Muscle of arm (tissue), 14 donors: Measurements from ENCODE around the gene GPR37L1. TPM values are rescaled to one million over a fixed set of nuclear protein-coding genes. Genes with fewer than 3 reads are reported as not detected.

Experiments used
- DNase-seq: peaks from one replicate; pipeline ENCODE4 v3.0.0-alpha.2; 2013
- long read RNA-seq, 11 donors: transcript quantifications; one replicate each; lab custom pipeline, GENCODE V29; 2026
- polyA plus RNA-seq, 12 donors: library from polyadenylated mRNA; unstranded; fragments of 120-200 nt; gene quantifications; one replicate each; pipeline ENCODE4 v1.2.1, GENCODE V29; 2013; ENCODE audit not compliant: insufficient read length in 12 of 12

The GPR37L1 gene, protein sequence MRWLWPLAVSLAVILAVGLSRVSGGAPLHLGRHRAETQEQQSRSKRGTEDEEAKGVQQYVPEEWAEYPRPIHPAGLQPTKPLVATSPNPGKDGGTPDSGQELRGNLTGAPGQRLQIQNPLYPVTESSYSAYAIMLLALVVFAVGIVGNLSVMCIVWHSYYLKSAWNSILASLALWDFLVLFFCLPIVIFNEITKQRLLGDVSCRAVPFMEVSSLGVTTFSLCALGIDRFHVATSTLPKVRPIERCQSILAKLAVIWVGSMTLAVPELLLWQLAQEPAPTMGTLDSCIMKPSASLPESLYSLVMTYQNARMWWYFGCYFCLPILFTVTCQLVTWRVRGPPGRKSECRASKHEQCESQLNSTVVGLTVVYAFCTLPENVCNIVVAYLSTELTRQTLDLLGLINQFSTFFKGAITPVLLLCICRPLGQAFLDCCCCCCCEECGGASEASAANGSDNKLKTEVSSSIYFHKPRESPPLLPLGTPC
- under 1 TPM in 10 of 12 donors, not detected in 2; 0.03 to 0.32 (median 0.08) TPM for polyA plus RNA-seq
- long read RNA-seq, donor 1, result 0 reads
- long read RNA-seq, donor 2, full-length matches to known transcripts, result 1 of 36 reads
- long read RNA-seq, donor 2, partial matches to known transcripts, result 8 of 36 reads
- long read RNA-seq, donor 2, other reads (novel, unspliced or antisense), result 27 of 36 reads
- long read RNA-seq, donor 3, result 0 reads
- long read RNA-seq, donor 4, result 0 reads
- long read RNA-seq, donor 5, partial matches to known transcripts, result 0 of 54 reads
- long read RNA-seq, donor 5, other reads (novel, unspliced or antisense), result 54 of 54 reads
- long read RNA-seq, donor 6, result 0 reads
- long read RNA-seq, donor 7, partial matches to known transcripts, result 0 of 10 reads
- long read RNA-seq, donor 7, other reads (novel, unspliced or antisense), result 10 of 10 reads
- long read RNA-seq, donor 8, result 0 reads
- long read RNA-seq, donor 9, result 0 reads
- long read RNA-seq, donor 10, result 0 reads
- long read RNA-seq, donor 11, result 0 reads

DNA sequence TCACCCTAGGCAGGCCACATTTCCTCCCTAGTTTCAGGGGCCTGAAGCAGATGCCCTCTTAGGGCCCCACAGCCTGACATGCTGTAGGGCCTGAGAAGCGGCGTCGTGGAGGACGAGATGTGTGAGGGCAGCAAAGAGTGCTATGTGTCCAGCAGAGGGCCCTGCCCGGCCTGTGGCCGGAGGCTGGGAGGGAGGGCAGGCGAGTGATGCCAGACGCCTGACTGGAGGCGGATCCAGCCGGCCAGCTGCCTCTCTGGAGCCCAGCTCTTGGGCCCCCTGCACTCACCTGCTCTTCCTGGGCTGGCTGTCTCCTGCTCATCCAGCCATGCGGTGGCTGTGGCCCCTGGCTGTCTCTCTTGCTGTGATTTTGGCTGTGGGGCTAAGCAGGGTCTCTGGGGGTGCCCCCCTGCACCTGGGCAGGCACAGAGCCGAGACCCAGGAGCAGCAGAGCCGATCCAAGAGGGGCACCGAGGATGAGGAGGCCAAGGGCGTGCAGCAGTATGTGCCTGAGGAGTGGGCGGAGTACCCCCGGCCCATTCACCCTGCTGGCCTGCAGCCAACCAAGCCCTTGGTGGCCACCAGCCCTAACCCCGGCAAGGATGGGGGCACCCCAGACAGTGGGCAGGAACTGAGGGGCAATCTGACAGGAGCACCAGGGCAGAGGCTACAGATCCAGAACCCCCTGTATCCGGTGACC is at the start of gene GPR37L1:
Gene GPR37L1 (plus strand): TSS at position 279 of the 697 bp plus-strand sequence. CDS start 47 bp downstream, at position 326.
- no peak for DNase-seq

DNA sequence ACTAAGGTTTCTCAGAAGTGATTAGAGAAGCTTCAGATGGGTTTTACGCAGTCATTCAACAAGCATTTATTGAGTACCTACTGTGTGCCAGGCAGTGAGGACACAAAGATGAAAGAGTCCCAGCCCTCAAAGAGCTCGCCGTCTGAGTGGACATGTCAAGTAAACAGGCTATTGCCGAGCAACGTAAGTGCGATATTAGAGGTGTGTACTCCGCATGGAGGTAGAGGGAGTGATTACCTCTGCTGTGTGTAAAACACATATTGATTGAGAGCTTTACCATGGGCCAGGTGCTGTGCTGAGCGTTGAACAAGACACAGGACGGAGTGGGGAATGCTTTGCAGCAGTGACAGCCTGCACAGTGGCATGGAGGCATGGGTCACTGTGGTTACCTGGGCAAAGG is 49.5 kb upstream of the GPR37L1 start:
- DNase-seq, result no peak

DNA sequence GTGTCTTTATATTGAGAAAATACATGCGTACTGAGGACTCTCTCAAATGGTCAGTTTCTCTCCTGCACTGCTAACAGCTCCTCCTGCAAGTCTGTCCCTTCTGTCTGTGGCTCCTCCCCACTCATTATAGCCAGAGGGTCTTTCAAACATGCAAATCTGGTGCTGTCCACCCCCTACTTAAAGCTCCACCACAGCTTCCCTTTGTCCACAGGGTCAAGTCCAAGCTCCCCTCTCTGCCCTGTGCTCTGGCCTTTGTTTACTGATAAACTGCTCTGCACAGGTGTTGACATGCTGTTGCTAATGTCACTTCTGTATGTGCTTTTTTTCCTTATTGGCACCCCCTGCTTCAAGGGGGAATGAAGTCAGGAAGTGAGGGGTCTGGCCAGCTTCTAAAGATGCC is 47.7 kb upstream of the GPR37L1 start:
- no peak for DNase-seq

DNA sequence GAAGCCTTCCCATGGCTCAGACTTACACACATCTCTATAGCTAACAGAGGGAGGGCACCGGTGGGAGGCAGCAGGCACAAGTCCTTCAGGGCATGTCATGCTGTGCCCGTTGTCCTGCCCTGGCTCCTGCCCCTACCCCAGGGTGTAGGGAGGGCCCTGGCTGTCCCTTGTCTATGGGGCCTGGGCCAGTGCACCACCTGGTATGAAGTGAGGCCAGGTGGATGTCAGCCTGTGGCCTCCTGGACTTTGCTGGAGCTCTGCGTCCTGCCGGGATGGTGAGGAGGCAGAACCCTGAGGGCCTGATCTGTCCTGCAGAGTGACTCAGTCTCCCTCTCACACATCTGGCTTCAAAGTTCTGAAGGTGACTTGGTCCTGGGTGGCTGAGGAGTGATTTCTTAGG is 47.3 kb upstream of the GPR37L1 start:
- no peak for DNase-seq

DNA sequence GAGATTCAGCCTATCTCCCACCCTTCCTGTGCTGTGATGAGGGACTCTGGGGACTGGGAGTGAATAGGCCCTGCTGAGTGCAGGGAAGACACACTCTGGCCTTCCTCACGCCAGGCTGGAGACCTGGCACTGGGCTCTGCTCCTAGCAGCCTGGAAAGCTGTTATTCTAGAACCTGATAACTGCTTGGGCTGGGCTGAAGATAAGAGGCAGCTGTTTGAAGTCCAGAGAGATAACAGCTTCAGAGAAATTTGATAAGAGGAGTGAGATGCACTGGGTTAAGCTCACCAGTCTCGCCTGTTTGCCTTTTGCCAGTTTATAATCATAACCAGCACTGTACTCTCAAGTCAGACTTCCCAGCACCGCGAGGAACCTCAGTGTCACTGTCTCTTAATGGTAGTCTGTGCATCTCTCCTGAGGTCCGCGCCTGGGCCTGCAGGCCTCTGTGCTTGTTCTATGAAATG is 46.6 kb upstream of the GPR37L1 start:
- DNase-seq, result no peak

DNA sequence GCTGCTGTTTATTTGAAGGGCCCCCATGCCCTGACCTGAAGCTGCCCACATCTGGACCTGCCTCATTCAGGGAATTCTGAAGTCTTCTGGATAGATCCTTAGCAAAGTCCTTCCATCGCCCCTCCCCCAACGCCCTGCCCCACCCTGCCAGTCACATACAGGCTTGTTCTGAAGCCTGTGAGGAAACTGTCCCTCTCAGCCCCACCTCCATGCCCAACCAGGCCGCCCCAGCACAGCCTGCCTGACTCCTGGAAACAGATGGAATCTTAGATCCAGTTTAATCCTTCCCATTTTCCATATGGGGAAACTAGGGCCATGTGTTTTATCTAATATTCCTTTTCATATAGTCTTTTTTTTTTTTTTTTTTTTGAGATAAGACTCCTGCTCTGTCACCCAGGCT is 44.5 kb upstream of the GPR37L1 start:
- DNase-seq, result no peak

DNA sequence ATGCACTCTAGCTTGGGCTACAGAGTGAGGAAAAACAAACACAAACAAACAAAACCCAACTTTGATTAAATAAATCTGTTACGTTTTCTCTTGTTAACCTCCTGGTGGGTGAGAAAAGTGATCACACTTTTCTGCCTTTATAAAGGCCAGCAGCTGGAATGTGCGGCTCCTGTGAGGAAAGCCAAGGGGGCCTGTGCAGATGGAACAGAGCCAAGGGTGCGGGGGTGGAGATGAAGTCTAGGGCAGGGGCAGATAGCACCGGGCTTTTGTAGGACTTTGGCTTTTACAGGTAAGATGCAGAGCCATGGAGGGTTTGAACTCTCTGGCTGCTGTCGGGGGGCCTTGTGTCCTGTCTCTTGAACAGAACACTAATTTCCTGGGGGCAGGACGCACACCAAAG is 40.7 kb upstream of the GPR37L1 start:
- DNase-seq, result no peak

DNA sequence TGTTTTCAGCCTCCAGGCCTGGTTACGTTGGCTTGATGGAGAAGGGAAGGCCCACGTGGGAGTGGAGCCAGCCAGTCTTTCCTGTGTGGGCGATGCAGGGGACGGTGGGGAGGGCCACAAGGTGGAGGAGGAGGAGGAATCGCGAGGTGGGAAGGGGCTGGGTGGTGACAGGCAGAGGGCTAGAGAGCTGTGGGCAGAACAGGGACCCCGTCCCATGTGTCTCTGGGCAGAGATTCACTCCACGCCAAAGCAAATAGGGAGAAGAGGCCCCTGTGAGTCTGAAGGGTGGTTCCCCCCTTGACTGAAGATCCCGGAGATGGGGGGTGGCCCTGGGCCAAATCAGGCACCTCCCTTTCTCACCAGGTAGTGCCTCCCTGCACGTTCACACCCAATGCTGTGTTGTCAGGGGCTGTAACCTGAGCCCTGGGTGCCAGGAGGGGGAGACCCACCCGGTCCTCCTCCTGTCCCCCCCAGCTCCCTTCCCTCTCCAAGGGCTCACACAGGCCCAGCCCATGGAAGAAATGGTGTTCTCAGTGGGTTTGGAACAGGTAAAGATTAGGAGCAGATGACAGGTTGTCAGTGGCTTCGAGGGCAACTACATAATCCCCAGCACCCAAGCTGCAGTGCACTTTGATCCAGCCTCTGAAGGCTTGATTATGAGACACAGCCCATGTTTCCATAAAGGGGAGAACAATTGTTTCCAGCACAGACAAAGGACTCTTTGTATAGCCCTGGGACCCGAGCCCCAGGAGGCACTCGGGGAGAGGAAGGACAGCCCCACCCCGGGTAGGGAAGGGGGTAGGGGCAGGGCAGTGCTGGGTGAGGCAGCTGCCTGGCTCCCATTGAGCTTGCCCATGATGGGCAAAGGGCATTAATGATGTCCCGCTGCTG is 37.7 kb upstream of the GPR37L1 start:
- DNase-seq, result no peak

DNA sequence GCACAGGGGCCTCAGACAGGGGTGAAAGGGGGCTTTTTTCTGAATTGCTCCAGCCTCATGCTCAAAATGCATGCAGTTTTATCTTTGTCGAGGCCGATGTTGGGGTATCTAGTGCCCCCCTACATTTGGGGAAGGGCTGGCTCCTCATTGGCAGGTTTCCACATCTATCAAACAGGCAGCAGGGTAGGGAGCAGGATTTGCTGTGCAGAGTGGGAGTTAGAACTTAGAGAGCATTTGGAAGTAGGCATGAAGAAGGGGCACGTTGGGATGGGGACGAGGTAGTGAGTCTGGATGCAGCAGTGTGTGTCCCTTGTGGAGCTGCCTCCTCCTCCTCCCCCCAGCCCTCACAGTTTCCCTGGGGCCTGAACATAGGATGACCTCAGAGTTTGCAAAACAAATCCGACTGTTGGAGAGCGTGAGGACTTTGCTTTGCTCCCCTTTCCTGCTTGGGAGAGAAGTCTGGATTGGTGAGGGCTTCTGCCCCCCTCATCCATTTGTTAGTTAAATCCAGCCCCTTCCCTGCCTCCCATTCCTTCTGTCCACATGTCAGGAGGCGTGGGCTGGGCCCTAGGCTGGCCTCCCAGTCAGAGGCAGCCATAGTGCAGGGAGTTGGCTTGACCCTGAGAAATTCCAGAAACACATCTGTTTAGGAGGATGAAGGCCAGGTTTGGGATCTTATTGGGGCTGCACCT is 36.9 kb upstream of the GPR37L1 start:
- DNase-seq, result no peak

DNA sequence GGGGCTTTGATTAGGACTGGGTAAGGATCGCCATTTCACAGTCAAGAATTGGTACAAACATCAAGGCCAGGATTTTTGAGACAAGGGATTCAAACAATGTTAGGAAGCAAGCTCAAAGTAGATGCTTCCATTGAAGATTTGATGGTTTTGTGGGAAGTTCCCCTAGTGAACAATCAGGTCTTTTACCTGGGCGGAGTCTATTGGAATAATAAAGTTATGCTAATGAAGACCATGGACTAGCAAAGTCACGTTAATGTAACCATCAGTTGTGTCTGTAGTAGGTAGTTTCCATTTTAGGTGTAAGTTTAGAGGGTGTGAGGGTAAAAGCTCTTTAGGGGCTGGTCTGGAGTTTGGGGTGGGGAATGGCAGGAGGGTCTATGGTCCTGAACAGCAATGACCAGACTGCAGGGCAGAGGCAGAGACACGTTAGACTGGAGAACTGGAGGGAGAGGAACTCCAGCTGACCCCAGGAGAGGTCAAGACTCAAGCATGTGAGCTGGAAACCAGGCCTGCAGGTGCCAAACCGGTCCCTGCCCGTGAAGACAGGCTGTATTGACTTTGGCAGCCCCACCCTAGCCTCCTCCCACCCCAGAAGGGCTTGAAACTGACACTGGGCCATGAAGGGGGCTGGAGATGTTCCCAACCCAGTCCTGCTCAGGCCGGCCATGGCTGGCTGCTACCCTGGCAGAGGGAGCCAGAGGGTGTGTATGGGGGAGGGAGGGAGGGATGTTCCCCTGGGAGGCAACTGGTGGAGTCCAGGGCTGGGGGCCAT is 36.0 kb upstream of the GPR37L1 start:
- DNase-seq, result no peak

DNA sequence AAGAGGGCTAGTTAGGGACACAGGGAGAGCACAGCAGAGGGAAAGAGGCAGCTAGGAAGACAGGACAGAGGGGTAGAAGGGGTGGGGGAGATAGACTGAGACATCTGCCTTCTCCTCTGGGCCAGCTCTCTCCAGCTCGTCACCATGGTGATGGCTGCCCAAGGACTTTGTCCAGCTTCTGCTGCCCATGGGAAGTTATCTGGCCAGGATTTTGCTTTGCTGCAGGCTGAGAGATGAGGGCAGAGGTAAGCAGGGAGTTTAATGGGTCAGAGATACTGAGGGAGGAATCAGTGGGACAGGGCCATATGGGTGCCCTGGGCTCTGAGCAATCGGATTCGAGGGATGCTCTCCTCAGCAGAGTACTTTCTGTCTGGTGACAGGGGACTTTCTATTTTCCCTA is 34.5 kb upstream of the GPR37L1 start:
- DNase-seq, result no peak

DNA sequence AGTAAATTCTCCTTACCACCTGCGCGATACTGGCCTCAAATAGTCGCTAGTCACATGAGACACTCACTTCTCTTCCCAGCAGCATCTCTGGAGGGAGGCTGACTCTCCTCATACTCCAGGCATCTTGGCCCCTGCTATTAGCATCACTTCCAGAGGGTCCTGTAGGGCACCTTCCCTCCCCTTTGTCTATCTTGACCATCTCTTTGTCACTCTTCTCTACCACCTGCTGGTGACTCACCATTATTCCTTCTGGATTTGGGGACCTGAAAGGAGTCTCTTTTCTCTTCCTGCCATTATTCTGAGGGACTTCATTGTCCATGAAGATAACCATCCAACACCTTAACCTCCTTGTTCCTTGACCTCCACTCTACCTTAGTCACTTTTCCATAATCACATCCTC is 31.7 kb upstream of the GPR37L1 start:
- DNase-seq, result no peak

DNA sequence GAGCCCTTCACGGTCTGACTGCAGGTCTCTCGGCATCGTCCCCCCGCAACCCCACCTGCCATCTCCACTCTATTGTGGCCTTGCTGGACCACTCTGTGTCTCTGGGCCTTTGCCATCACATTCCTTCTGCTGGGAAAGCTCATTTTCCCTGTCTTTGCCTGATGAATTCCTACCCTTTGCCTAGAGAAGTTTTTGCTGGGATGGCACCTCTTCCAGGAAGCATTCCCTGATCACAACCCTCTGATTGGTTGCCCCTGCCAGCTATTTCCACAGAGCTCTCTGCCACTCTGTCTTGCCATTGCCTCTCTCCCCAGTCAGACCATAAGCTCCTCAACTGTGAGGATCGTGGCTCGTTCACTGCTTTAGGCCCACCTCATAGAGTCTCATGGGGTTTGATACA is 28.9 kb upstream of the GPR37L1 start:
- no peak for DNase-seq

DNA sequence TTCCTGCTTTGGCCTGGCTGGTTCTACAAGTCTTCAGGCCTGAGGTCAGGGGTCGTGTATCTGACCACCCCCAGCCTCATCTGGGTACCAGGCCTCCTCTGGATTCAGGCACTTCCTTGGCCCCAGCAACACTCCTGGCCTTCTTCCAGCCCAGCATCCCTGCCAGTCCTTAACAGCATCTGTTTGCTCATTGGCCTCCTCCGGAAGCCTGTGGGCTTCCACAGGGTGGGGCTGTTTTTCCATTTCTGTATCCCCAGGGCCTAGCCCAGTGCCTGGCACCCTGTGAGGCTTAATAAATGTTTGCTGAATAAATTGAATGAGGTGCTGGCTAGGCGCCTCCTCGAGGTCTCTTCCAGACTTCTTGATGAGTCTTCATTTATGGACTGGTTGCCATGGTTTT is 21.5 kb upstream of the GPR37L1 start:
- no peak for DNase-seq

DNA sequence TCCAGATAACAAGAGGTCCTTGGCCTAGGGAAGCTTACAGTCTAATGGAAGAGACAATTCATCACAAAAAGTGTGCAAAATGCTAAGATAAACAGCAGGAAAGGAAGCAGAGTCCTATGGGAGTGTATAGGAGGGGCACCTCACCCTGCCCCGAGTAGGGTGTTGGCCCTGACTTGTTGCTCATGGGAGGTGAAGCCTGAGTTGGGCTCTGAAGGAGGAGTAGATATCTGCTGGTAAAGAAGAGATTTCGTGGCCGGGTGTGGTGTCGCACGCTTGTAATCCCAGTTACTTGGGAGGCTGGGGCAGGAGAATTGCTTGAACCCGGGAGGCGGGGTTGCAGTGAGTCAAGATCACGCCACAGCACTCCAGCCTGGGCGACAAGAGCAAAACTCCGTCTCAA is 18.6 kb upstream of the GPR37L1 start:
- no peak for DNase-seq

DNA sequence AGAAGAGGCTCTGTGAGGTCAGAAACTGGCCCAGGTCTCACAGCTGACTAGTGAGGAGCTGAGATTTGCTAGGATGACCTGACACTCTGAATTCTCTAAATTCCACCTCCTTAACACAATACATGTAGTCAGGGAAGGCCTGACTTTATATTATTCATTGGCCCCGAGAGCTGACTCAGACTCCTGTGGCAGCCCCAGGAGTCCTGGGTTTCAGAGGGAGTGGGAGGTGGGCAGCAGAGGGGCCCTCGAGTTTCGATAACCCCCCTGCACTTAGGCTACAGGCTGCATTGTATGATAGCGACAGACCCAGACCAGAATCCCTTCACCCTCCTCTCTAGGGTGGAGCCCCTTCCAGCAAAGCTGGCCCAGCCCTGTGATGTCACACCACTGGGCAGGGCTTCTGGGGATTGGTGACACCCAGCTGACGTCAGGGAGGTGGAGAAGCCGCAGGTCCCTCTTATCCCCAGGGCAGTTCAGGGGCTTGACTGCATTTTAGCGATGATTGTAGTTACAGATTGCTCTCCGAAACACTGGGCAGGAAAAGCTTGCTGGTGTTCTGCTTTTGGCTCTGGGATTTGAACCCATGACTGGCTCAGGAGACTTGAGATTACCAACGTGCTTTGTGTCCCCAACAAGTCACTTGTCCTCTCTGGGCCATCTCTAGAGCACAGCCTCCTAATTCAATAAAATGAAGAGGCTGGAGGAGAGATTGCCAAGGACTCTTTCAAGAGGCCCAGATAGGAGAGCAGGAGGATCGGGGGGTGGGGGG is 17.0 kb upstream of the GPR37L1 start:
- no peak for DNase-seq

DNA sequence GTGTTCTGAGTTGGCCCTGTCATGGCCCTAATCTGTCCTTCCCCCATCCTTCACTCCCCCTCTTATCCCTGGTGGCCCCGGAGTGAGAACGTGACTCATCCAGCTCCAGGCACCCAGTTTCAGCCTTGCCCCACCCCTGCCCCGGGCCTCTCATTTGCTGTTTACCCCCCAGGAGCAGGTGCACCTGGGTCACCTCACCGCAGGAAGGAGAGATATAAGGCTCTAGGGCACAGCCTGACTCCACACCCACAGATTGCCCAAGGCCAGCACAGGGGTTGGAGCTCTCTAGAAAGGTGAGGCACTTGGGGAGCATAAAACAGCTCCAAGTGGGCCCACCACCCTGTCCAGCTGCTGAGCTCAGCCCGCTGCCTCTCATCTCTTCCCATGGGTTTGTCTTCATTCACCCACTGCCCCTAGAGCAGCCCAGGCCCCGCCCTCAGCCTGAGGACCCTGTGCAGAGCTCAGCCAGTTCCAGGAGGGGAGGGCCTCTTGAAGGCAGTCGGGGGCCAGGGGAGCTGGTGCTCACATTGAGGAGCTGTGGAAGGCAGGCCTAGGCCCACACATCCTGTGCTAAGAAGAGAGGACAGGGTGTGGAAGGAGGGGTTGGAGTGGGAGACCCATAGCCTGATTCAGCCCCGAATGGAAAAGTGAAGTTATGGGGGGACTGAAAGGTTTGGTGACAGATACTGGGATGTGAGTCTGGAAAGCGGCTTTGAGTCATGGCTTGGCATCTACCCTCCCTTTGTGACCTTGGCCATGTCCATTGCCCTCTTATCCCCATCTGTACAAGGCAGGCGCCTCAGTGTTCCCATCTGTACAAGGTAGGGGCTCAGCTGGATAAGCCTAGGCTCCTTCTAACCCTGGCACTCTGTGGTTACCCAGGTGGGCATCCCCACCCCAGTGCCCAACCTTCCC is 16.1 kb upstream of the GPR37L1 start:
- no peak for DNase-seq

DNA sequence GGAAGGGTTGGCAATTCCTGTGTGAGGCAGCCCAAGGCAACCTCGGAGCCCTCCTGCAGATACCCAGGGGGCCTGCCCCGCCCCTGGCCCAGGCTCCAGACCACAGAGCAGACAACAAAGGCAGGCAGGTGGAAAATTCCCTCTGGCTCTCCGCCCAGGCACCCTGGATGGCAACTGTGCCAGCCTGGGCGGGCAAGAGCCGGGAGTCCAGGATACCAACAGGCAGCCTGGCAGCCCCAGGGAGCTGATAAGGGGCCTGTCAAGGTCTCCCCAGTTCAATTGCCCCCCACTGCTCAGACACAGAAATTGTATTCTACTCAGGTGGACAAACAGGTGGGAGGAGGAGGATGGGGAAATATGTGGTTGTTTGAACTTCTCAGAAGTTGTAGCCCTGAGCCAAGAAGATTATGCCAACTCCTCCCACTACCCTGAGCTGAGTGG is 15.4 kb upstream of the GPR37L1 start:
- DNase-seq, result no peak
